HG02642 (cell line): ENCODE results near the gene GPC3.

Experiments
- ATAC-seq: cut with Tn5 transposase; IDR thresholded peaks from one replicate; pipeline ENCODE4 v1.9.1; 2021; ENCODE audit warnings: mild to moderate bottlenecking; ENCODE audit not compliant: unreplicated experiment, poor library complexity

GPC3 gene

GRCh38 chrX:133971586-133971985 lies 13.8 kb downstream of the GPC3 start:
- ATAC-seq: no peak

- no peak for ATAC-seq
Measured at GRCh38 chrX:133970076-133970475, 15.3 kb downstream of the GPC3 start.

- no peak for ATAC-seq
Measured at GRCh38 chrX:133969191-133969590, 16.2 kb downstream of the GPC3 start.

GRCh38 chrX:133968109-133968508 lies 17.3 kb downstream of the GPC3 start:
- no peak for ATAC-seq

- no peak for ATAC-seq
Measured at GRCh38 chrX:133966199-133966598, 19.2 kb downstream of the GPC3 start.

GRCh38 chrX:133965321-133965720 lies 20.1 kb downstream of the GPC3 start:
- ATAC-seq: no peak

GRCh38 chrX:133961046-133961445 lies 24.3 kb downstream of the GPC3 start:
- ATAC-seq: no peak

- no peak for ATAC-seq
Measured at GRCh38 chrX:133959972-133960371, 25.4 kb downstream of the GPC3 start.

GRCh38 chrX:133958997-133959688 lies 26.3 kb downstream of the GPC3 start:
- no peak for ATAC-seq

GRCh38 chrX:133956570-133957340 lies 28.6 kb downstream of the GPC3 start:
- no peak for ATAC-seq

- no peak for ATAC-seq
Measured at GRCh38 chrX:133953785-133954355, 31.5 kb downstream of the GPC3 start.

GRCh38 chrX:133953078-133953477 lies 32.3 kb downstream of the GPC3 start:
- ATAC-seq: no peak

- ATAC-seq: no peak
Measured at GRCh38 chrX:133951098-133951497, 34.3 kb downstream of the GPC3 start.

GRCh38 chrX:133950214-133950613 lies 35.2 kb downstream of the GPC3 start:
- no peak for ATAC-seq

GRCh38 chrX:133948895-133949294 lies 36.5 kb downstream of the GPC3 start:
- ATAC-seq: no peak

GRCh38 chrX:133947996-133948395 lies 37.4 kb downstream of the GPC3 start:
- ATAC-seq: no peak

GRCh38 chrX:133947022-133947421 lies 38.4 kb downstream of the GPC3 start:
- no peak for ATAC-seq

GRCh38 chrX:133943507-133943906 lies 41.9 kb downstream of the GPC3 start:
- ATAC-seq: no peak

- ATAC-seq: no peak
Measured at GRCh38 chrX:133939655-133940302, 45.6 kb downstream of the GPC3 start.

- no peak for ATAC-seq
Measured at GRCh38 chrX:133938530-133938929, 46.9 kb downstream of the GPC3 start.

GRCh38 chrX:133937022-133937421 lies 48.4 kb downstream of the GPC3 start:
- no peak for ATAC-seq
